ENCODE results near the gene ZBED2. TPM values are rescaled to one million over a fixed set of nuclear protein-coding genes. Genes with fewer than 3 reads are reported as not detected.

Gene ZBED2
- total RNA-seq, 1 donor from 2014 or later = not detected

- no peak for DNase-seq (ENCODE audit: extremely low spot score, unreplicated experiment)
- no peak overlapping the region for H3K4me3 Mint-ChIP-seq (ENCODE audit: unreplicated experiment)
- H3K27ac Mint-ChIP-seq (ENCODE audit: unreplicated experiment) = no peak overlapping the region
- H3K4me1 Mint-ChIP-seq (ENCODE audit: unreplicated experiment) = peaks cover 34% of the 10 kb centered on the region
- H3K27me3 Mint-ChIP-seq (ENCODE audit: unreplicated experiment) = no peaks in the 10 kb centered on the region
- no peak for TF ChIP-seq CTCF (IDR thresholded peaks at IDR 0.05)
- H3K36me3 Mint-ChIP-seq (ENCODE audit: unreplicated experiment) = no peaks in the 10 kb centered on the region
- no peaks in the 10 kb centered on the region for H3K9me3 Mint-ChIP-seq (ENCODE audit: unreplicated experiment)
These were observed 15.7 kb downstream of the ZBED2 start for GRCh38 chr3:111579495-111579894.

GRCh38 chr3:111578867-111579266 is 16.3 kb downstream of the ZBED2 start:
- peaks cover 31% of the 10 kb centered on the region for H3K4me1 Mint-ChIP-seq (ENCODE audit: unreplicated experiment)

GRCh38 chr3:111577798-111578685 is 17.1 kb downstream of the ZBED2 start:
- Mint-ChIP-seq H3K9me3 (ENCODE audit: unreplicated experiment) (no peaks in the 10 kb centered on the region), H3K27ac (ENCODE audit: unreplicated experiment) (no peak overlapping the region), H3K27me3 (ENCODE audit: unreplicated experiment) (peaks cover 3% of the 10 kb centered on the region), H3K4me3 (ENCODE audit: unreplicated experiment) (no peak overlapping the region), H3K4me1 (ENCODE audit: unreplicated experiment) (peaks cover 26% of the 10 kb centered on the region), H3K36me3 (ENCODE audit: unreplicated experiment) (no peaks in the 10 kb centered on the region)
- DNase-seq (ENCODE audit: extremely low spot score, unreplicated experiment) = no peak
- peak; percentile 73 for TF ChIP-seq CTCF (IDR thresholded peaks at IDR 0.05)

More at GRCh38 chr3:111578867-111579266, 16.3 kb downstream of the ZBED2 start:
- no peak overlapping the region for H3K4me3 Mint-ChIP-seq (ENCODE audit: unreplicated experiment)
- H3K9me3 Mint-ChIP-seq (ENCODE audit: unreplicated experiment) = no peaks in the 10 kb centered on the region
- no peaks in the 10 kb centered on the region for H3K36me3 Mint-ChIP-seq (ENCODE audit: unreplicated experiment)
- no peak overlapping the region for H3K27ac Mint-ChIP-seq (ENCODE audit: unreplicated experiment)
- no peak for TF ChIP-seq CTCF (IDR thresholded peaks at IDR 0.05)
- peaks cover 1% of the 10 kb centered on the region for H3K27me3 Mint-ChIP-seq (ENCODE audit: unreplicated experiment)
- no peak for DNase-seq (ENCODE audit: extremely low spot score, unreplicated experiment)

GRCh38 chr3:111577113-111577512 is 18.0 kb downstream of the ZBED2 start:
- DNase-seq (ENCODE audit: extremely low spot score, unreplicated experiment) = no peak

More at GRCh38 chr3:111577113-111577512, 18.0 kb downstream of the ZBED2 start:
- Mint-ChIP-seq H3K27ac (ENCODE audit: unreplicated experiment) (no peak overlapping the region), H3K4me3 (ENCODE audit: unreplicated experiment) (no peak overlapping the region), H3K36me3 (ENCODE audit: unreplicated experiment) (no peaks in the 10 kb centered on the region), H3K4me1 (ENCODE audit: unreplicated experiment) (peaks cover 16% of the 10 kb centered on the region), H3K9me3 (ENCODE audit: unreplicated experiment) (no peaks in the 10 kb centered on the region), H3K27me3 (ENCODE audit: unreplicated experiment) (peaks cover 3% of the 10 kb centered on the region)
- TF ChIP-seq CTCF (IDR thresholded peaks at IDR 0.05) = no peak
